ENCODE results near the gene PRKD1.

DNA sequence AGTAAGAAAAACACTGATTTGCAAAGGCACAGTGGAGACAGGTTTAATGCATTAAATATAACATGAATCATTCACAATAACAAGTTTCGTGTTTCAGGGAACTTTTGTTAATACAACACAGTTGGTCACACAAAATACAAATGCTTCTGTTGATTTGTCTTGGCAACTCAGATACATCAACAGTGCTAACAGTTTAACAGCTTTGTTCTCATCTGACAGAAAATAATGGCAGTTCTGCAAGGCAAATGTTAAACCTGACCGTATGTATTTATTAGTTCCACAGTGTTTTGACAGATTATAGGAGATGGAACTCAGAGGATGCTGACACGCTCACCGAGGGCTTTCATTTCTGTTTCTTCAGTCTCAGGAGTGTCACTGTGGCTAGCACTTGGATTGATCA, 350.7 kb downstream of the PRKD1 start:
- TF ChIP-seq, protein P1, sequence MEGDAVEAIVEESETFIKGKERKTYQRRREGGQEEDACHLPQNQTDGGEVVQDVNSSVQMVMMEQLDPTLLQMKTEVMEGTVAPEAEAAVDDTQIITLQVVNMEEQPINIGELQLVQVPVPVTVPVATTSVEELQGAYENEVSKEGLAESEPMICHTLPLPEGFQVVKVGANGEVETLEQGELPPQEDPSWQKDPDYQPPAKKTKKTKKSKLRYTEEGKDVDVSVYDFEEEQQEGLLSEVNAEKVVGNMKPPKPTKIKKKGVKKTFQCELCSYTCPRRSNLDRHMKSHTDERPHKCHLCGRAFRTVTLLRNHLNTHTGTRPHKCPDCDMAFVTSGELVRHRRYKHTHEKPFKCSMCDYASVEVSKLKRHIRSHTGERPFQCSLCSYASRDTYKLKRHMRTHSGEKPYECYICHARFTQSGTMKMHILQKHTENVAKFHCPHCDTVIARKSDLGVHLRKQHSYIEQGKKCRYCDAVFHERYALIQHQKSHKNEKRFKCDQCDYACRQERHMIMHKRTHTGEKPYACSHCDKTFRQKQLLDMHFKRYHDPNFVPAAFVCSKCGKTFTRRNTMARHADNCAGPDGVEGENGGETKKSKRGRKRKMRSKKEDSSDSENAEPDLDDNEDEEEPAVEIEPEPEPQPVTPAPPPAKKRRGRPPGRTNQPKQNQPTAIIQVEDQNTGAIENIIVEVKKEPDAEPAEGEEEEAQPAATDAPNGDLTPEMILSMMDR (IDR thresholded peaks at IDR 0.05; ENCODE audit: poor library complexity), result no peak
- TF ChIP-seq EZH2phosphoT487 (IDR thresholded peaks at IDR 0.05; ENCODE audit: low read depth, severe bottlenecking, unreplicated experiment), result no peak

Measured in hepatocyte (in vitro differentiated cells).